HG03135 (cell line): ENCODE measurements around the gene PRSS22.

Experiments used
- ATAC-seq: cut with Tn5 transposase; IDR thresholded peaks from one replicate; pipeline ENCODE4 v1.9.1; 2021; ENCODE audit warnings: mild to moderate bottlenecking, moderate library complexity; ENCODE audit not compliant: unreplicated experiment

Gene PRSS22

GRCh38 chr16:2881783-2882649 lies 24.0 kb upstream of the PRSS22 start:
- peak; percentile 7 for ATAC-seq

- ATAC-seq = no peak
Measured at GRCh38 chr16:2879854-2880508, 22.0 kb upstream of the PRSS22 start.

GRCh38 chr16:2874912-2875362 lies 17.0 kb upstream of the PRSS22 start:
- ATAC-seq = peak; percentile 77

GRCh38 chr16:2874032-2874911 lies 16.3 kb upstream of the PRSS22 start:
- no peak for ATAC-seq

- no peak for ATAC-seq
Measured at GRCh38 chr16:2871926-2872325, 14.0 kb upstream of the PRSS22 start.

- ATAC-seq = peak; percentile 91
Measured at GRCh38 chr16:2867987-2868789, 10.2 kb upstream of the PRSS22 start.

GRCh38 chr16:2867661-2867986 lies 9.7 kb upstream of the PRSS22 start:
- no peak for ATAC-seq

GRCh38 chr16:2866431-2866830 lies 8.5 kb upstream of the PRSS22 start:
- no peak for ATAC-seq

GRCh38 chr16:2865651-2866050 lies 7.7 kb upstream of the PRSS22 start:
- ATAC-seq = no peak

GRCh38 chr16:2860826-2861567 lies 3.0 kb upstream of the PRSS22 start:
- ATAC-seq = no peak

- ATAC-seq = no peak
Measured at GRCh38 chr16:2859686-2860265, 1.8 kb upstream of the PRSS22 start.

- no peak for ATAC-seq
Measured at GRCh38 chr16:2858245-2859025, 465 bp upstream of the PRSS22 start.

- no peak for ATAC-seq
Measured at GRCh38 chr16:2856686-2857450, 1.1 kb downstream of the PRSS22 start.

- no peak for ATAC-seq
Measured at GRCh38 chr16:2856061-2856670, 1.8 kb downstream of the PRSS22 start.

GRCh38 chr16:2855536-2855935 lies 2.4 kb downstream of the PRSS22 start:
- ATAC-seq = no peak

GRCh38 chr16:2854700-2855309 lies 3.2 kb downstream of the PRSS22 start:
- no peak for ATAC-seq

GRCh38 chr16:2853531-2854073 lies 4.4 kb downstream of the PRSS22 start:
- no peak for ATAC-seq
